ENCODE data around the gene LIFR.

Gene LIFR

DNA sequence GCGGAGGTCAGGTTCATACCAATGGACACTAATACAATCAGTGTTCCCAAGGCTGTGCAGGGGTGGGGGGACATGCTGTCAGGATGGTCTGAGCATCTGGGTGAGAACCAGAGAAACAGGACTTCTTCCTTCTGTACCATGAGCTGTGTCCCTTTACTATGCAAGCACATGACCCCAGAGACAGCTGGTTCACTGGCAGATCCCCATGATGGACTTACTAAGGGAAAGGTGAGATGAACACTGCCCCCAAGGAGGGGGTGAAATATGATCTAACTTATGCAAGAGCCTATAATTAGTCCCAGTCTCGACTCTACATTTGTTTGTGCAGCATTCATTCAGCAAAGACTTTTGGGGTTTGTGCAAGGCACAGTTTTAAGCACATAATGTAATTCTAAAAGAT, 91.4 kb downstream of the LIFR start:
- no peak overlapping the region for H4K12ac ChIP-seq (ENCODE audit: low read depth, low read length)
- no peak overlapping the region for H3K27ac ChIP-seq (ENCODE audit: low read depth, low read length)
- peaks cover 7 to 9% of the 10 kb centered on the region in 2 experiments for H3K4me1 ChIP-seq (ENCODE audit: control insufficient read depth in 1 of 2, insufficient read depth in 2 of 2, low read length in 2 of 2)
- no peak overlapping the region for H3K14ac ChIP-seq (ENCODE audit: low read length)
- H2AK5ac ChIP-seq (ENCODE audit: low read length), result no peak overlapping the region
- no peak overlapping the region for H2AFZ ChIP-seq (ENCODE audit: insufficient read depth, low read length, poor library complexity)
- H3K4me3 ChIP-seq (ENCODE audit: low read depth, low read length), result no peak overlapping the region
- WGBS (ENCODE audit: extremely low coverage, insufficient coverage, insufficient read length), result no CpG with 5 or more reads among the region's 2 CpGs
- no peaks in the 10 kb centered on the region for H3K27me3 ChIP-seq (ENCODE audit: insufficient read depth, low read length)
- H4K8ac ChIP-seq (ENCODE audit: low read depth, low read length), result no peak overlapping the region
- no peak overlapping the region for H4K91ac ChIP-seq (ENCODE audit: low read depth, low read length)
- no peak overlapping the region for H3K18ac ChIP-seq (ENCODE audit: low read length)
- DNase-seq, result no peak
- no peak overlapping the region for H2BK12ac ChIP-seq (ENCODE audit: low read length)
- no peak overlapping the region for H2BK120ac ChIP-seq (ENCODE audit: insufficient read depth, low read length, poor library complexity)
- H2BK5ac ChIP-seq (ENCODE audit: low read depth, low read length, poor library complexity), result no peak overlapping the region
- no peak overlapping the region for H3K4me2 ChIP-seq (ENCODE audit: low read length)
- H3K36me3 ChIP-seq (ENCODE audit: control insufficient read depth in 1 of 2, insufficient read depth in 2 of 2, low read length in 2 of 2), result no peaks in the 10 kb centered on the region
- no peak overlapping the region for H3K4ac ChIP-seq (ENCODE audit: low read depth, low read length)
- H3K23ac ChIP-seq (ENCODE audit: low read length), result no peak overlapping the region
- peaks cover 2% of the 10 kb centered on the region for H3K79me2 ChIP-seq (ENCODE audit: control insufficient read depth, insufficient read depth, low read length, poor library complexity)
- H3K9me3 ChIP-seq (ENCODE audit: insufficient read depth, low read depth, low read length), result peaks cover 4% of the 10 kb centered on the region
- no peak overlapping the region for H3K9ac ChIP-seq (ENCODE audit: low read length)
- H3K79me1 ChIP-seq (ENCODE audit: low read length), result peaks cover 4% of the 10 kb centered on the region

DNA sequence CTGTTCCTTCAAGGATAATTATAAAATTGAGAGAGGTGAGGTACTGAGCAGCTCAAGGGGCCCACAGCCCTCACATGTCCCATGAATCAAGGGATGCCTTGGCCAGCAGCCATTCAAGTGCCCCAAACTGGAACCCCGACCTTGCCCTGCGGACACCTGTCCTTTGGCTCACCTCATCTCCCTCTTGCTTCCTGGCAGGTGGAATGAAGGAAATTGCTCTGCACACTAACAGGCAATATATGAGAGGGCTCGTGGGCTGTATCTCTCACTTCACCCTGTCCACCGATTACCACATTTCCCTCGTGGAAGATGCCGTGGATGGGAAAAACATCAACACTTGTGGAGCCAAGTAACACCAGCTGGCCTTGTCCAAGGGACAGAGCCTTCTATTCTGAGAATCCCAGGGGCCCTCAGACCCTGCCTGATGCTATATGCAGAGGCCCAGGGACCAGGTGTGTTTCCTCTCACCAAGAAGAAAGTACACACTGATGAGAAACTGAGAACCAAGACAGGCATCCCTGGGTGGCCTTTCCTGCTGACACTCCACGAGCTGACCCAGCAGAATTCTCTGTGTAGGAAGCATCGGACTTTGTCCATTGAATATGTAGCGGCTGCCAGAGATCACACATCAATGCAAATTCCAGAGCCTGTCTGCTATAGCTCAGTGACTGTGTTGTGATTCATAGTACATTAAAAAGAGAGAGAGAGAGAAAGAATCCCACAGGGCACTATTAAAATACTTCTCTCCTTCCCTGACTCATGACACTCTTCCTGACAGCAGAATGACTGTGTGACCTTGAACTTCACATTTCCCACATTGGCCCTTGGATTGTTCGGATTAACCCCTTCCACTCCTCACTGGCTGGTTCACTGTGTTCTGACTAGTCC, 92.6 kb downstream of the LIFR start:
- H3K14ac ChIP-seq (ENCODE audit: low read length), result no peak overlapping the region
- peaks cover 2% of the 10 kb centered on the region for H3K79me2 ChIP-seq (ENCODE audit: control insufficient read depth, insufficient read depth, low read length, poor library complexity)
- DNase-seq, result peak; percentile 18 to 33
- no peak overlapping the region for H3K9ac ChIP-seq (ENCODE audit: low read length)
- no peak overlapping the region for H2AFZ ChIP-seq (ENCODE audit: insufficient read depth, low read length, poor library complexity)
- no peak overlapping the region for H3K18ac ChIP-seq (ENCODE audit: low read length)
- H2BK120ac ChIP-seq (ENCODE audit: insufficient read depth, low read length, poor library complexity), result no peak overlapping the region
- no peak overlapping the region for H3K4ac ChIP-seq (ENCODE audit: low read depth, low read length)
- H3K27me3 ChIP-seq (ENCODE audit: insufficient read depth, low read length), result no peaks in the 10 kb centered on the region
- no peak overlapping the region for H4K91ac ChIP-seq (ENCODE audit: low read depth, low read length)
- no peak overlapping the region for H3K27ac ChIP-seq (ENCODE audit: low read depth, low read length)
- no peak overlapping the region for H3K23ac ChIP-seq (ENCODE audit: low read length)
- H3K4me2 ChIP-seq (ENCODE audit: low read length), result no peak overlapping the region
- no peak overlapping the region for H2BK12ac ChIP-seq (ENCODE audit: low read length)
- H3K9me3 ChIP-seq (ENCODE audit: insufficient read depth, low read depth, low read length), result peaks cover 5% of the 10 kb centered on the region
- H3K79me1 ChIP-seq (ENCODE audit: low read length), result peaks cover 4% of the 10 kb centered on the region
- no peaks in the 10 kb centered on the region for H3K36me3 ChIP-seq (ENCODE audit: control insufficient read depth in 1 of 2, insufficient read depth in 2 of 2, low read length in 2 of 2)
- H2AK5ac ChIP-seq (ENCODE audit: low read length), result no peak overlapping the region
- no peak overlapping the region for H4K8ac ChIP-seq (ENCODE audit: low read depth, low read length)
- no peak overlapping the region for H3K4me3 ChIP-seq (ENCODE audit: low read depth, low read length)
- H2BK5ac ChIP-seq (ENCODE audit: low read depth, low read length, poor library complexity), result no peak overlapping the region
- H3K4me1 ChIP-seq (ENCODE audit: control insufficient read depth in 1 of 2, insufficient read depth in 2 of 2, low read length in 2 of 2), result peaks cover 7 to 9% of the 10 kb centered on the region in 2 experiments
- no CpG with 5 or more reads among the region's 10 CpGs for WGBS (ENCODE audit: extremely low coverage, insufficient coverage, insufficient read length)
- no peak overlapping the region for H4K12ac ChIP-seq (ENCODE audit: low read depth, low read length)

DNA sequence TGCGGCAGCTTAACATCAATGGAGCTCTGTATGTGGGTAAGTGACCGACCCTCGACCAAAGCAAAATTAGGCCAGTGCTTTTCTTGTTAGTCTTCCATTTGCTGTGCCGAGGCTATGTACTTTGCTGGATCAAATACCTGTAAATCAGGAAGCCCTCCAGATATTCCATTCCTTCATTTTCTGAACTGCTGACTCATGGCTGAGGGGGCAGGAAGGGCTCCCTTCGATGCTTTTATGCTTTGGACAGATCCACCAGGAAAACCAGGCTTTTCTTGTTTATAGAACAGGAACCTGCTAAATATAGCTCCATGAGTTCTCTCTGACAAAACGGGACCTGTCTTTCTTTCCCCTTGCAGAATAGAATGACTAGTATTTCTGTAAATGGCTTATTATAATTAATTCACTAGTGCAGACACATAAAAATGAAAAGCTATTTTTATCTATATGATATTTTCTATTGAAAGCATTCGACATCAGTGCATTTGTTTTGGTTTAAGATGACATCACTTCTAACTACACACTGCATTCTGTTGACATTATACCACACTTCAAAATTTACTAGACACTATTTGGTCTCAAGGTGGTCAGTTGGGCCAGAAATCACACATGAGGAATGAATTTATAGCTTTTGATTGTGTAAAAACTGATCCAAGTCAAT, 93.3 kb downstream of the LIFR start:
- no peak overlapping the region for H4K8ac ChIP-seq (ENCODE audit: low read depth, low read length)
- DNase-seq, result no peak
- peaks cover 4% of the 10 kb centered on the region for H3K79me1 ChIP-seq (ENCODE audit: low read length)
- H3K9ac ChIP-seq (ENCODE audit: low read length), result no peak overlapping the region
- no peak overlapping the region for H4K12ac ChIP-seq (ENCODE audit: low read depth, low read length)
- H2AK5ac ChIP-seq (ENCODE audit: low read length), result no peak overlapping the region
- H3K27ac ChIP-seq (ENCODE audit: low read depth, low read length), result no peak overlapping the region
- no peak overlapping the region for H2BK120ac ChIP-seq (ENCODE audit: insufficient read depth, low read length, poor library complexity)
- no peak overlapping the region for H3K4me2 ChIP-seq (ENCODE audit: low read length)
- H3K36me3 ChIP-seq (ENCODE audit: control insufficient read depth in 1 of 2, insufficient read depth in 2 of 2, low read length in 2 of 2), result no peaks in the 10 kb centered on the region
- H3K23ac ChIP-seq (ENCODE audit: low read length), result no peak overlapping the region
- no peak overlapping the region for H3K4ac ChIP-seq (ENCODE audit: low read depth, low read length)
- H3K4me3 ChIP-seq (ENCODE audit: low read depth, low read length), result no peak overlapping the region
- no peak overlapping the region for H3K18ac ChIP-seq (ENCODE audit: low read length)
- peaks cover 5% of the 10 kb centered on the region for H3K9me3 ChIP-seq (ENCODE audit: insufficient read depth, low read depth, low read length)
- no peak overlapping the region for H2AFZ ChIP-seq (ENCODE audit: insufficient read depth, low read length, poor library complexity)
- H3K79me2 ChIP-seq (ENCODE audit: control insufficient read depth, insufficient read depth, low read length, poor library complexity), result peaks cover 2% of the 10 kb centered on the region
- H3K27me3 ChIP-seq (ENCODE audit: insufficient read depth, low read length), result no peaks in the 10 kb centered on the region
- H3K14ac ChIP-seq (ENCODE audit: low read length), result no peak overlapping the region
- peaks cover 7 to 9% of the 10 kb centered on the region in 2 experiments for H3K4me1 ChIP-seq (ENCODE audit: control insufficient read depth in 1 of 2, insufficient read depth in 2 of 2, low read length in 2 of 2)
- H2BK12ac ChIP-seq (ENCODE audit: low read length), result no peak overlapping the region
- H2BK5ac ChIP-seq (ENCODE audit: low read depth, low read length, poor library complexity), result no peak overlapping the region
- no CpG with 5 or more reads among the region's 7 CpGs for WGBS (ENCODE audit: extremely low coverage, insufficient coverage, insufficient read length)
- no peak overlapping the region for H4K91ac ChIP-seq (ENCODE audit: low read depth, low read length)

DNA sequence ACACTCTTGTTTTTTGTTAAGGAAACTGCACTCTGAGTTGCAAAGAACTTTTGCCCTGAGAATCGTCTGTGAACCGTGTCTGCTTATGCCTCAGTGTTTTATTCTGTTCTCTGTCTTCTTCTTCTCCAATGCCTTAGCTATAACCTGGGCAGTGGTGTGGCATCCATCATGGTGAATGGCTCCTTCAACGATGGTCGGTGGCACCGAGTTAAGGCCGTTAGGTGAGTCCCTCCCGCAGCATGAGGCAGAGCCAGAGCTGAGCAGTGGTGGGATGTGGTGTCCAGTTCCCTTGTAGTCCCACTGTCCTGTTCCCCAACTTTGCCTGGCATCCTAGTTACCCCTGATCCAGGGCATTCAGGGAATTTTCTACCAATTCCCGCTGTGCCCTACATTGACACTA, 98.3 kb downstream of the LIFR start:
- Histone ChIP-seq H4K12ac (ENCODE audit: low read depth, low read length) (no peak overlapping the region), H2AFZ (ENCODE audit: insufficient read depth, low read length, poor library complexity) (no peak overlapping the region), H2BK5ac (ENCODE audit: low read depth, low read length, poor library complexity) (no peak overlapping the region), H3K9ac (ENCODE audit: low read length) (no peak overlapping the region), H3K4ac (ENCODE audit: low read depth, low read length) (no peak overlapping the region), H3K27ac (ENCODE audit: low read depth, low read length) (no peak overlapping the region), H3K4me2 (ENCODE audit: low read length) (no peak overlapping the region), H3K4me3 (ENCODE audit: low read depth, low read length) (no peak overlapping the region), H2BK120ac (ENCODE audit: insufficient read depth, low read length, poor library complexity) (no peak overlapping the region), H4K91ac (ENCODE audit: low read depth, low read length) (no peak overlapping the region), H2BK12ac (ENCODE audit: low read length) (no peak overlapping the region), H2AK5ac (ENCODE audit: low read length) (no peak overlapping the region), H3K79me2 (ENCODE audit: control insufficient read depth, insufficient read depth, low read length, poor library complexity) (no peaks in the 10 kb centered on the region), H3K14ac (ENCODE audit: low read length) (no peak overlapping the region), H3K36me3 (ENCODE audit: control insufficient read depth in 1 of 2, insufficient read depth in 2 of 2, low read length in 2 of 2) (no peaks in the 10 kb centered on the region), H3K18ac (ENCODE audit: low read length) (no peak overlapping the region), H3K23ac (ENCODE audit: low read length) (no peak overlapping the region), H3K27me3 (ENCODE audit: insufficient read depth, low read length) (no peaks in the 10 kb centered on the region), H4K8ac (ENCODE audit: low read depth, low read length) (no peak overlapping the region), H3K9me3 (ENCODE audit: insufficient read depth, low read depth, low read length) (peaks cover 1% of the 10 kb centered on the region), H3K79me1 (ENCODE audit: low read length) (no peaks in the 10 kb centered on the region), H3K4me1 (ENCODE audit: control insufficient read depth in 1 of 2, insufficient read depth in 2 of 2, low read length in 2 of 2) (no peaks in the 10 kb centered on the region)
- no peak for DNase-seq
- WGBS (ENCODE audit: extremely low coverage, insufficient coverage, insufficient read length), result no CpG with 5 or more reads among the region's 8 CpGs
